Measurements from ENCODE around the gene MGLL.
A peak's percentile ranks its signal among the peaks of the same experiment; 100 is the strongest.

MGLL gene

DNA sequence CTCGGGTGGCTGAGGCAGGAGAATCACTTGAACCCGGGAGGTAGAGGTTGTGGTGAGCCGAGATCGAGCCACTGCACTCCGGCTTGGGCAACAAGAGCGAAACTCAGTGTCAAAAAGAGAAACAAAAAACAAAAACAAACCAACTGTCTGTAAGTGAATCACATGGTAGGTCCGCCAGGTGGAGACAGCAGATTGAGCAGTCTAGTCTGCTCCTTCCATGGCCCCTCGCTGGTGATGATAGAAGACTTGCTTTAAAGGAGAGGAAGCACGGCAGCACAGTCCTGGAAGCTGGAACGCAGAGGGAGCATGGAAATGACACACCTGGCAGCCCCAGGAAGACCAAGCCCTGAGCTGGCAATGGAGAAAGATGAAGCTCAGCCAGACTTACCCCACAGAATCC is 31.4 kb upstream of the MGLL start:
- no peak for TF ChIP-seq EZH2phosphoT487 (conservative IDR thresholded peaks at IDR 0.05; ENCODE audit: low read length)
- TF ChIP-seq, protein P1, sequence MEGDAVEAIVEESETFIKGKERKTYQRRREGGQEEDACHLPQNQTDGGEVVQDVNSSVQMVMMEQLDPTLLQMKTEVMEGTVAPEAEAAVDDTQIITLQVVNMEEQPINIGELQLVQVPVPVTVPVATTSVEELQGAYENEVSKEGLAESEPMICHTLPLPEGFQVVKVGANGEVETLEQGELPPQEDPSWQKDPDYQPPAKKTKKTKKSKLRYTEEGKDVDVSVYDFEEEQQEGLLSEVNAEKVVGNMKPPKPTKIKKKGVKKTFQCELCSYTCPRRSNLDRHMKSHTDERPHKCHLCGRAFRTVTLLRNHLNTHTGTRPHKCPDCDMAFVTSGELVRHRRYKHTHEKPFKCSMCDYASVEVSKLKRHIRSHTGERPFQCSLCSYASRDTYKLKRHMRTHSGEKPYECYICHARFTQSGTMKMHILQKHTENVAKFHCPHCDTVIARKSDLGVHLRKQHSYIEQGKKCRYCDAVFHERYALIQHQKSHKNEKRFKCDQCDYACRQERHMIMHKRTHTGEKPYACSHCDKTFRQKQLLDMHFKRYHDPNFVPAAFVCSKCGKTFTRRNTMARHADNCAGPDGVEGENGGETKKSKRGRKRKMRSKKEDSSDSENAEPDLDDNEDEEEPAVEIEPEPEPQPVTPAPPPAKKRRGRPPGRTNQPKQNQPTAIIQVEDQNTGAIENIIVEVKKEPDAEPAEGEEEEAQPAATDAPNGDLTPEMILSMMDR (IDR thresholded peaks at IDR 0.05; ENCODE audit: insufficient read depth, low read length, poor library complexity, severe bottlenecking) = no peak
- no peaks in the 10 kb centered on the region for H4K20me1 ChIP-seq (ENCODE audit: low read depth, low read length)
- no peaks in the 10 kb centered on the region for H3F3A ChIP-seq (ENCODE audit: insufficient read depth)
- H2AFZ ChIP-seq (ENCODE audit: low read depth, low read length, severe bottlenecking) = peak overlapping the region; percentile 86
- peak overlapping the region; percentile 74 for H3K4me2 ChIP-seq (ENCODE audit: low read depth, low read length, poor library complexity, severe bottlenecking)
- H3K36me3 ChIP-seq (ENCODE audit: low read length) = no peaks in the 10 kb centered on the region
- no peaks in the 10 kb centered on the region for H3K9me3 ChIP-seq (ENCODE audit: insufficient read depth, low read length)
- H3K27me3 ChIP-seq (ENCODE audit: low read length) = no peaks in the 10 kb centered on the region
- no peaks in the 10 kb centered on the region for H3K9me2 ChIP-seq (replicated peaks; ENCODE audit: insufficient read depth, low read length)
- H3K79me2 ChIP-seq (ENCODE audit: insufficient read depth, low read length) = no peaks in the 10 kb centered on the region
- H3K27ac ChIP-seq (ENCODE audit: low read depth, low read length) = no peak overlapping the region
- peak overlapping the region; percentile 41 for H3K4me3 ChIP-seq (ENCODE audit: insufficient read depth, low read length, poor library complexity, severe bottlenecking)
- H3K9ac ChIP-seq (ENCODE audit: low read length) = peak overlapping the region; percentile 42; the same call in 1 of the 2 replicates

GRCh38 chr3:127851899-127852298 is 29.6 kb upstream of the MGLL start:
- TF ChIP-seq, protein P1 (IDR thresholded peaks at IDR 0.05; ENCODE audit: insufficient read depth, low read length, poor library complexity, severe bottlenecking) = no peak
- no peaks in the 10 kb centered on the region for H3K36me3 ChIP-seq (ENCODE audit: low read length)
- no peaks in the 10 kb centered on the region for H3K79me2 ChIP-seq (ENCODE audit: insufficient read depth, low read length)
- H3K9ac ChIP-seq (ENCODE audit: low read length) = no peak overlapping the region
- H3K9me2 ChIP-seq (replicated peaks; ENCODE audit: insufficient read depth, low read length) = no peaks in the 10 kb centered on the region
- H3K4me3 ChIP-seq (ENCODE audit: insufficient read depth, low read length, poor library complexity, severe bottlenecking) = no peak overlapping the region
- no peaks in the 10 kb centered on the region for H3K9me3 ChIP-seq (ENCODE audit: insufficient read depth, low read length)
- no peaks in the 10 kb centered on the region for H3K27me3 ChIP-seq (ENCODE audit: low read length)
- no peak overlapping the region for H3K4me2 ChIP-seq (ENCODE audit: low read depth, low read length, poor library complexity, severe bottlenecking)
- H3F3A ChIP-seq (ENCODE audit: insufficient read depth) = no peaks in the 10 kb centered on the region
- H3K27ac ChIP-seq (ENCODE audit: low read depth, low read length) = no peak overlapping the region
- H4K20me1 ChIP-seq (ENCODE audit: low read depth, low read length) = no peaks in the 10 kb centered on the region
- H2AFZ ChIP-seq (ENCODE audit: low read depth, low read length, severe bottlenecking) = no peak overlapping the region

GRCh38 chr3:127849368-127849767 is 27.1 kb upstream of the MGLL start:
- H4K20me1 ChIP-seq (ENCODE audit: low read depth, low read length) = no peaks in the 10 kb centered on the region
- no peak overlapping the region for H3K4me2 ChIP-seq (ENCODE audit: low read depth, low read length, poor library complexity, severe bottlenecking)
- H3K27me3 ChIP-seq (ENCODE audit: low read length) = no peaks in the 10 kb centered on the region
- no peak overlapping the region for H3K27ac ChIP-seq (ENCODE audit: low read depth, low read length)
- H2AFZ ChIP-seq (ENCODE audit: low read depth, low read length, severe bottlenecking) = no peak overlapping the region
- H3K79me2 ChIP-seq (ENCODE audit: insufficient read depth, low read length) = no peaks in the 10 kb centered on the region
- TF ChIP-seq, protein P1 (IDR thresholded peaks at IDR 0.05; ENCODE audit: insufficient read depth, low read length, poor library complexity, severe bottlenecking) = no peak
- TF ChIP-seq EZH2phosphoT487 (conservative IDR thresholded peaks at IDR 0.05; ENCODE audit: low read length) = no peak
- H3K36me3 ChIP-seq (ENCODE audit: low read length) = no peaks in the 10 kb centered on the region
- no peak overlapping the region for H3K4me3 ChIP-seq (ENCODE audit: insufficient read depth, low read length, poor library complexity, severe bottlenecking)
- H3K9me3 ChIP-seq (ENCODE audit: insufficient read depth, low read length) = no peaks in the 10 kb centered on the region
- H3F3A ChIP-seq (ENCODE audit: insufficient read depth) = peaks cover 8% of the 10 kb centered on the region
- no peaks in the 10 kb centered on the region for H3K9me2 ChIP-seq (replicated peaks; ENCODE audit: insufficient read depth, low read length)
- no peak overlapping the region for H3K9ac ChIP-seq (ENCODE audit: low read length)
